Stimulated activated CD8-positive, alpha-beta memory T cell treated with anti-CD3 and anti-CD28 coated beads, Interleukin-12 subunit alpha, Interleukin-12 subunit beta, amount 100 ng/mL, for 4 hours (primary cell): ENCODE results near the gene THRAP3.

ENCODE experiments used
- DNase-seq: peaks from one replicate; pipeline ENCODE4 v3.0.0-alpha.2; 2020; ENCODE audit warnings: low read depth

The THRAP3 gene

DNA sequence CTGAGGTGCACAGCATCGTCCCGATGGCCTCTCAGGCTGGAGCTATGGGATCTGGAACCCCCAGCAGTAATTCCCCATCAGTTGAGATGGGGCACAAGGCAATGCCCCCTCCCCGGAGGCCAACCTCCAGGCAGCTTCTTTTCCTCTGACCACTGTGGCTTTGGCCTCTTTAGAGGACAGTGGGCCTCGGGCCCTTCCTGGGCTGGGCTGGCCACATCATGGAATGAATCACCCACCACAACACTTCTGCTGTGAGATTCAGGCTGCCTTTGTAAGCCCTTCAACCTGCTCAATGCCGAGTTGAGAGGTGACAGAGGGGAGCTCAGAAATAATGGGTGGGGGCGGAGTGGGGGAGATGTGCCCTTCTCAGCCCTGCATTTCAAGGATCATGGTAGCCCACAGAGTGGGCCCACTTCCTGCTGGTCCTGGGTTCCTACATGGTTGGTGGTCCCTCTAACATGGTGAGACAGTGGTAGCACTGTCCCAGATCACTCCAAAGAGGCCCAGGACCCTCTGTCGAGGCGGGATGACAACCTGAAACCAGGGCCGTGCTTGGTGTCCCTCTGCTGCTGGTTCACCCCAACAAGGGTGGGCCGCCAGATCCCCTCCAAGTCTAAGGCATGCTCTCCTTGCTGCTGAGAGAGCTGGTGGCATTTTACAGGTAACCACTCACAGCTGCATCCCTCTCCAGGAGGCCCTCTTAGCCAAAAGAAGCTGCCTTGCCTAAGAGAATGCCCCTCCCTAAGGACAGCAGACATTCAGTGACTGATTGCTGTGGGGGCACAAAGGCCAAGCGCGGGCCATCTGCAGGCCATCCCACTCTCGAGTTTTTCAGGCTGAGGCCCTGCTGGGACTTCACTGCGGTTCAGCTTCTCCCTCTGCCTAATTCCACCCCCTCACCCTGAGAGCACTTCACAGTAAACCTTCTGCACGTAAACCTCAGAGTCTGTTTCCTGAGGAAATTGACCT, 129.0 kb downstream of the THRAP3 start:
- DNase-seq = no peak

DNA sequence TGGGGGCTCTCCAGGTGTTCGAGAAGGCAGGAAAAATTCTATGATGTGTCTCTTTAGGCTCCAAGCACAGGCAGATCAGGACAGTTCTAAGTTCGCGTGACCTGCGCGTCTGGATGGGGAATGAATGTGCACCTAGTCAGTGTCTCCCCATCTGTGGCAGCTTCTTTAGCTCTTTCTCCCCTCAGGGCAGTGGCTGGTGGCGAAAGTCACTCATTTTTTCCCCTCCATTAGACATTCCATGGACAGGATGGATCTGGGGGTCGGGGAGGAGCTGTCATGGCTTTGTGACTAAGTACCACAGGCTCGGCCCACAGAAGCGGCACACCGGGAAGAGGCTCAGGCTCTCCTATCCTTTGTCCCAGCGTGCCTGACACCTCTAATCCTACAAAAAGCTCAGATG, 130.2 kb downstream of the THRAP3 start:
- DNase-seq = no peak
